GM19395 (cell line): ENCODE results near the gene CAMK4.
A peak's percentile ranks its signal among the peaks of the same experiment; 100 is the strongest.

Experiments
- ATAC-seq: cut with Tn5 transposase; IDR thresholded peaks from one replicate; pipeline ENCODE4 v1.9.1; 2021; ENCODE audit warnings: mild to moderate bottlenecking, moderate library complexity; ENCODE audit not compliant: unreplicated experiment

Gene CAMK4

GRCh38 chr5:111223787-111224560 is at the start of gene CAMK4:
CAMK4 (plus strand) TSS chr5:111224384; CDS start chr5:111224484, 100 bp downstream.
- peak; percentile 67 for ATAC-seq

GRCh38 chr5:111183064-111183463 is 41.1 kb upstream of the CAMK4 start:
- no peak for ATAC-seq

- ATAC-seq: no peak
Observed at GRCh38 chr5:111187079-111187478, 37.1 kb upstream of the CAMK4 start.

GRCh38 chr5:111194053-111194452 is 30.1 kb upstream of the CAMK4 start:
- ATAC-seq: no peak

GRCh38 chr5:111194925-111195324 is 29.3 kb upstream of the CAMK4 start:
- no peak for ATAC-seq

- ATAC-seq: no peak
Observed at GRCh38 chr5:111197523-111197922, 26.7 kb upstream of the CAMK4 start.

GRCh38 chr5:111198281-111198966 is 25.8 kb upstream of the CAMK4 start:
- ATAC-seq: no peak

GRCh38 chr5:111200828-111201227 is 23.4 kb upstream of the CAMK4 start:
- ATAC-seq: no peak

- no peak for ATAC-seq
Observed at GRCh38 chr5:111201705-111202104, 22.5 kb upstream of the CAMK4 start.

GRCh38 chr5:111211341-111211740 is 12.8 kb upstream of the CAMK4 start:
- ATAC-seq: peak; percentile 95

- no peak for ATAC-seq
Observed at GRCh38 chr5:111214052-111214742, 10.0 kb upstream of the CAMK4 start.

GRCh38 chr5:111215971-111216370 is 8.2 kb upstream of the CAMK4 start:
- ATAC-seq: no peak

GRCh38 chr5:111221139-111221538 is 3.0 kb upstream of the CAMK4 start:
- no peak for ATAC-seq

- peak; percentile 7 for ATAC-seq
Observed at GRCh38 chr5:111223101-111223786, 940 bp upstream of the CAMK4 start.

GRCh38 chr5:111224561-111225345 is 569 bp downstream of the CAMK4 start:
- ATAC-seq: peak; percentile 34

GRCh38 chr5:111225926-111226325 is 1.7 kb downstream of the CAMK4 start:
- no peak for ATAC-seq

- ATAC-seq: no peak
Observed at GRCh38 chr5:111226556-111226955, 2.4 kb downstream of the CAMK4 start.

GRCh38 chr5:111227226-111227782 is 3.1 kb downstream of the CAMK4 start:
- no peak for ATAC-seq

GRCh38 chr5:111227801-111228200 is 3.6 kb downstream of the CAMK4 start:
- no peak for ATAC-seq
